Measurements from ENCODE around the gene CBLN1.

- TF ChIP-seq CTCF (IDR thresholded peaks at IDR 0.05; ENCODE audit: insufficient read depth, low read depth, low read length) (no peak), EZH2 (IDR thresholded peaks at IDR 0.05; ENCODE audit: insufficient read depth, low read length) (no peak)
These were observed 4.8 kb downstream of the CBLN1 start for GRCh38 chr16:49276646-49277385.
